OCI-LY7 (cell line): ENCODE data around the gene CPLX3. TPM values are rescaled to one million over a fixed set of nuclear protein-coding genes. Genes with fewer than 3 reads are reported as not detected.

Experiments
- BruUV-seq: library from RNA; stranded (reverse); fragments of 400-500 nt; replicated peaks from 2 replicates; lab custom pipeline; 2021; lab: Mats Ljungman, UMichigan
- CTCF ChIA-PET: fragments of 300-600 bp; sonication (Branson Sonifier 250); formaldehyde crosslinking; loops from one replicate; lab custom pipeline; 2022; ENCODE audit warnings: antibody characterized with exemption; ENCODE audit not compliant: unreplicated experiment; lab: Charles Lee
- POLR2A ChIA-PET: fragments of 300-600 bp; sonication (Branson Sonifier 250); formaldehyde crosslinking; loops from one replicate; lab custom pipeline; 2022; ENCODE audit warnings: antibody characterized with exemption; lab: Charles Lee
- DNase-seq: peaks from one replicate; pipeline ENCODE4 v3.0.0-alpha.2; 2015; ENCODE audit warnings: low spot score
- H2AFZ ChIP-seq: fragments of 200-600 bp; sonication (generic), shearing (Covaris generic); 2 replicates; pipeline ENCODE4 v1.6.1; 2014; ENCODE audit warnings: mild to moderate bottlenecking, antibody characterized with exemption, low read length, moderate library complexity
- H3K27ac ChIP-seq: fragments of 200-600 bp; sonication (generic); 2 replicates; pipeline ENCODE4 v1.5.1; 2014; ENCODE audit warnings: mixed run types, low read depth, mild to moderate bottlenecking, moderate library complexity, low read length, inconsistent platforms; ENCODE audit not compliant: poor library complexity, severe bottlenecking
- H3K36me3 ChIP-seq: fragments of 200-600 bp; sonication (generic); 2 replicates; pipeline ENCODE4 v1.6.1; 2014; ENCODE audit warnings: mild to moderate bottlenecking, antibody characterized with exemption, low read length, moderate library complexity, mixed read lengths; ENCODE audit not compliant: insufficient read depth
- H3K4me1 ChIP-seq: fragments of 200-600 bp; sonication (generic); 2 replicates; pipeline ENCODE4 v1.5.1; 2014; ENCODE audit warnings: mild to moderate bottlenecking, low read length; ENCODE audit not compliant: insufficient read depth, poor library complexity, severe bottlenecking
- H3K4me2 ChIP-seq: fragments of 200-600 bp; sonication (generic); 2 replicates; pipeline ENCODE4 v1.6.1; 2014; ENCODE audit warnings: mild to moderate bottlenecking, low read length
- H3K4me3 ChIP-seq: fragments of 200-600 bp; sonication (generic); 2 replicates; pipeline ENCODE4 v1.5.1; 2014; ENCODE audit warnings: mild to moderate bottlenecking, low read depth, low read length; ENCODE audit not compliant: poor library complexity, severe bottlenecking
- H3K79me2 ChIP-seq: fragments of 200-600 bp; sonication (generic); 2 replicates; pipeline ENCODE4 v1.6.1; 2016; ENCODE audit warnings: low read depth, mild to moderate bottlenecking, low read length, moderate library complexity, mixed read lengths; ENCODE audit not compliant: insufficient read depth
- H3K9me2 ChIP-seq: fragments of 200-600 bp; sonication (generic); 2 replicates; pipeline ENCODE4 v1.6.1; 2016; ENCODE audit warnings: mild to moderate bottlenecking, low read length, mixed read lengths; ENCODE audit not compliant: insufficient read depth
- H3K9me3 ChIP-seq: fragments of 200-600 bp; sonication (generic); 2 replicates; pipeline ENCODE4 v1.6.1; 2014; ENCODE audit warnings: mild to moderate bottlenecking, mixed run types, low read length, mixed read lengths
- H4K20me1 ChIP-seq: fragments of 200-600 bp; sonication (generic); 2 replicates; pipeline ENCODE4 v1.6.1; 2014; ENCODE audit warnings: mild to moderate bottlenecking, antibody characterized with exemption, low read length, moderate library complexity, mixed read lengths; ENCODE audit not compliant: insufficient read depth
- EZH2phosphoT487 ChIP-seq: fragments of 200-600 bp; sonication (generic); IDR thresholded peaks from 2 replicates; pipeline ENCODE4 v1.6.1; 2018; ENCODE audit warnings: low read depth, borderline replicate concordance, mild to moderate bottlenecking, mixed run types, antibody characterized with exemption, low read length, moderate library complexity, mixed read lengths
- intact Hi-C: fragments of 100-400 bp; cut with micrococcal nuclease; formaldehyde crosslinking; loops from one replicate; pipeline ENCODE4 v1.10.0; 2022; ENCODE audit not compliant: unreplicated experiment
- total RNA-seq, 2 experiments: library from RNA; depleted of rRNA in 1 of 2; stranded (reverse); fragments of >200 nt in 1 of 2; shearing (Covaris generic) in 1 of 2; gene quantifications; 2 replicates each; pipeline ENCODE4 v1.2.3, GENCODE V29; 2014 to 2022
- TF ChIP-seq, protein P1 (sequence below): fragments of 200-600 bp; sonication (generic); conservative IDR thresholded peaks from 2 replicates; pipeline ENCODE4 v1.5.1; 2014; ENCODE audit warnings: mild to moderate bottlenecking, antibody characterized with exemption, low read length, moderate library complexity, mixed read lengths

CPLX3 gene
- total RNA-seq, 2 experiments from 2014 or later: 0.35 to 1.5 TPM

DNA sequence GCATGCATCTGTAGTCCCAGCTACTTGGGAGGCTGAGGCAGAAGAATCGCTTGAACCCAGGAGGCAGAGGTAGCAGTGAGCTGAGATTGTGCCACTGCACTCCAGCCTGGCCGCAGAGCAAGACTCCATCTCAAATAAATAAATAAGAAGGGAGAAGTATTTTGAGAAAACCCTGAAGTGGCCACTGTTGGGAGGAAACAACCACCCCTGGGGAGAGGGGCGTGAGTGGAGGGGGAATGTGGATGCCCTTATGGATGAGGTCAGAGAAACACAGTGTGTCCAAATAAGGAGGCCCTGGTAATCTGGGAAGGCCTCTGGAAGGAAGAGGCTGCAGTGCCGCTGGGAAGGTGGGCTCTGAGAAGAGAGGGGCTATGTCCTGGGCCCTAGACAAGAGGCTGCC lies 4.2 kb upstream of the CPLX3 start:
- H3K4me1 ChIP-seq: peaks cover 47% of the 10 kb centered on the region
- intact Hi-C loops: no loop called here
- H2AFZ ChIP-seq: no peak overlapping the region
- BruUV-seq: no TSS peak
- no peak overlapping the region for H3K4me3 ChIP-seq
- no peaks in the 10 kb centered on the region for H4K20me1 ChIP-seq
- no peaks in the 10 kb centered on the region for H3K36me3 ChIP-seq
- ChIA-PET CTCF (no interaction called here), POLR2A (interaction anchor here (0.6 to 2.6 kb wide), 3 partner anchors 10 to 52 kb away, joined by 3 to 14 read pairs (median 3); no protein-coding TSS in a partner anchor)
- H3K27ac ChIP-seq: no peak overlapping the region
- TF ChIP-seq EZH2phosphoT487: no peak
- TF ChIP-seq, protein P1, sequence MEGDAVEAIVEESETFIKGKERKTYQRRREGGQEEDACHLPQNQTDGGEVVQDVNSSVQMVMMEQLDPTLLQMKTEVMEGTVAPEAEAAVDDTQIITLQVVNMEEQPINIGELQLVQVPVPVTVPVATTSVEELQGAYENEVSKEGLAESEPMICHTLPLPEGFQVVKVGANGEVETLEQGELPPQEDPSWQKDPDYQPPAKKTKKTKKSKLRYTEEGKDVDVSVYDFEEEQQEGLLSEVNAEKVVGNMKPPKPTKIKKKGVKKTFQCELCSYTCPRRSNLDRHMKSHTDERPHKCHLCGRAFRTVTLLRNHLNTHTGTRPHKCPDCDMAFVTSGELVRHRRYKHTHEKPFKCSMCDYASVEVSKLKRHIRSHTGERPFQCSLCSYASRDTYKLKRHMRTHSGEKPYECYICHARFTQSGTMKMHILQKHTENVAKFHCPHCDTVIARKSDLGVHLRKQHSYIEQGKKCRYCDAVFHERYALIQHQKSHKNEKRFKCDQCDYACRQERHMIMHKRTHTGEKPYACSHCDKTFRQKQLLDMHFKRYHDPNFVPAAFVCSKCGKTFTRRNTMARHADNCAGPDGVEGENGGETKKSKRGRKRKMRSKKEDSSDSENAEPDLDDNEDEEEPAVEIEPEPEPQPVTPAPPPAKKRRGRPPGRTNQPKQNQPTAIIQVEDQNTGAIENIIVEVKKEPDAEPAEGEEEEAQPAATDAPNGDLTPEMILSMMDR: no peak
- H3K79me2 ChIP-seq: no peaks in the 10 kb centered on the region
- no peaks in the 10 kb centered on the region for H3K9me3 ChIP-seq
- peak overlapping the region; percentile 81; the same call in 1 of the 2 replicates for H3K4me2 ChIP-seq
- no peak for DNase-seq
- H3K9me2 ChIP-seq: no peaks in the 10 kb centered on the region

DNA sequence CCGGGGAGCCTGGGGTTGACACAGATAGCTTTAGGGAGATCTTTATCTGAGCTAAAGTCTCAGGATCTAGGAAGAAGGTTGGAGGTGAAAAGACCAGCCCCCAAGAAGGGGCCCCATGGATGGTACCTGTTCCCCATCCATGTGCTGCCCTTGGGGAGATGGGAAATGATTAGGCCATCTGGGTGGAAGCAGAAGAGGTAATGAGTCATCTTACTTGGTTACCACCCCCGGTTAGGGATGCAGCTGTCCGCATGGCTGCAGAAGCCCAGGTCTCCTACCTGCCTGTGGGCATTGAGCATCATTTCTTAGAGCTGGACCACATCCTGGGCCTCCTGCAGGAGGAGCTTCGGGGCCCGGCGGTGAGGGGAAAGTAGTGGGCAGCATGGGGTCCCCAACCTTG lies 3.1 kb upstream of the CPLX3 start:
- Histone ChIP-seq H3K4me3 (no peak overlapping the region), H3K4me2 (no peak overlapping the region), H2AFZ (no peak overlapping the region), H3K36me3 (no peaks in the 10 kb centered on the region), H3K9me2 (no peaks in the 10 kb centered on the region), H3K79me2 (no peaks in the 10 kb centered on the region), H4K20me1 (no peaks in the 10 kb centered on the region), H3K27ac (no peak overlapping the region), H3K9me3 (no peaks in the 10 kb centered on the region), H3K4me1 (peaks cover 47% of the 10 kb centered on the region)
- intact Hi-C loops: no loop called here
- BruUV-seq: no TSS peak
- TF ChIP-seq EZH2phosphoT487: no peak
- TF ChIP-seq, protein P1: no peak
- POLR2A ChIA-PET: interaction anchor here (0.6 kb wide), 1 partner anchor 46 kb away, joined by 3 read pairs; no protein-coding TSS in a partner anchor
- CTCF ChIA-PET: no interaction called here
- no peak for DNase-seq

DNA sequence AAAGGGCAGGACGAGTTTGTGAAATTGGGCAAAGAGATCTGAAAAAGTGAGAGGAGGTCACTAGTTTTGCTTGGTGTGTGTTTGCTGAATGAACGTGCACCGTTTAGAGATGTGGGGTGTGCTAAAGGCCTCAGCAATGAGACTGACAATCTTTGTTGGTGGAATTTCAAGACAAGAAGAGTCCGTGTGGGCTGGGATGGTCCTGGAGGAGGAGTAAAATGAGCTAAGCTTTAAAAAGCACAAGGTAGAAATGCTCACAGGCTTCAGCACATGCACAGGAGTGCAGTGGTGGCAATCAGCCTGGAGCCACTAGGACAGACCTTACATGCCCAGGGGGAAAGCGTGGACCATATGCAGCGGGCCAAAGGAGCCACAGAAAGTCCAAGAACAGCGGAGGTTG lies 1.5 kb upstream of the CPLX3 start:
- BruUV-seq: no TSS peak
- POLR2A ChIA-PET: interaction anchor here (0.5 to 0.6 kb wide), 4 partner anchors 52 to 276 kb away, joined by 3 to 7 read pairs (median 4); no protein-coding TSS in a partner anchor
- DNase-seq: no peak

More for the DNA sequence above, 1.5 kb upstream of the CPLX3 start:
- TF ChIP-seq EZH2phosphoT487: no peak
- TF ChIP-seq, protein P1: no peak
- no peak overlapping the region for H3K4me3 ChIP-seq
- no peaks in the 10 kb centered on the region for H3K9me3 ChIP-seq
- H3K4me1 ChIP-seq: peaks cover 32% of the 10 kb centered on the region
- H4K20me1 ChIP-seq: no peaks in the 10 kb centered on the region
- CTCF ChIA-PET: no interaction called here
- H3K9me2 ChIP-seq: no peaks in the 10 kb centered on the region
- no peaks in the 10 kb centered on the region for H3K79me2 ChIP-seq
- no peaks in the 10 kb centered on the region for H3K36me3 ChIP-seq
- H3K27ac ChIP-seq: no peak overlapping the region
- intact Hi-C loops: no loop called here
- H2AFZ ChIP-seq: no peak overlapping the region
- H3K4me2 ChIP-seq: no peak overlapping the region
